ENCODE data around the gene SERPINB1. TPM values are rescaled to one million over a fixed set of nuclear protein-coding genes. Genes with fewer than 3 reads are reported as not detected.
"Not testable (repeated sequence)": the region's sequence is repeated elsewhere in the genome, so short reads cannot be mapped to it uniquely, and the experiment has no call there.

Gene SERPINB1
- polyA plus RNA-seq, 2 of the 4 experiments (the other 2 are of a cell fraction): 52.7 to 135 TPM

DNA sequence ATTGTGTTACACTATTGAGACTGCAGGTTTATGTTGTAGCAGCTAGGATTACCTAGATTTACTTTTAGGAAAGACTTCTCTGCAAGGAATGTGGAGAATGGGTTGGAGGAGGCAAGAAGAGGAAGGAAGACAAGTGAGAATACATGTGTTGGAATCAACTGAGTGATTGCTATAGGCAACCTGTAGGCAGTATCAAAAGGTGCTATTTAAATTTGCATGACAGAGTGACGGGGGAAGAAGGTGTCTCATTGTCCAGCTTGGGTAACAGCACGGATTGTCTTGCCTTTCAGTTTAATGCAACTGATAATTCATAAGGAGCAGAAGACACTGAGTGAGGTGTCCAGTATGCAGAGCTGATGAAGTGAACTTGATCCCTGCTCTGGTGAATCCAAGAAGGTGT is 42.0 kb upstream of the SERPINB1 start:
- DNase-seq (ENCODE audit: low read depth in 1 of 2, low spot score in 1 of 2) (no peak), ATAC-seq (no peak), FAIRE-seq (no peak)
- Histone ChIP-seq H3K9me3 (no peaks in the 10 kb centered on the region), H3K27ac (no peak overlapping the region), H3K4me1 (peaks cover under 1% of the 10 kb centered on the region; the same call in 2 of the 3 replicates), H3K4me3 (no peak overlapping the region), H3K4me2 (no peak overlapping the region)
- CTCF ChIA-PET: interaction anchor here (0.8 kb wide), 1 partner anchor 47 kb away, joined by 3 read pairs; no protein-coding TSS in a partner anchor
- POLR2A ChIA-PET: no interaction called here
- 77% methylated on average over 2 of the region's 2 CpGs for WGBS (ENCODE audit: missing lambda C conversion rate)
- TF ChIP-seq HOXA7 (CRISPR knock-in tag; IDR thresholded peaks at IDR 0.05) (no peak), HOXB13 (CRISPR knock-in tag; IDR thresholded peaks at IDR 0.05; ENCODE audit: low read depth) (no peak)

DNA sequence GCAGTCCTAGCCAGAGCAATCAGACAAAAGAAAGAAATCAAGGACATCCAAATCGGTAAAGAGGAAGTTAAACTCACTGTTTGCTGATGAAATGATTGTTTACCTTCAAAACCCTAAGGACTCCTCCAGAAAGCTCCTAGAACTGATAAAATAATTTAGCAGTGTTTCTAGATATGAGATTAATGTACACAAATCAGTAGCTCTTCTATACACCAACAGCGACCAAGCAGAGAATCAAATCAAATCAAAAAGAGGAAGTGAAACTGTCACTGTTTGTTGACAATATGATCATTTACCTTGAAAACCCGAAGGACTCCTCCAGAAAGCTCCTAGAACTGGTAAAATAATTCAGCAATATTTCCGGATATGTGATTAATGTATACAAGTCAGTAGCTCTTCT is 39.8 kb upstream of the SERPINB1 start:
- FAIRE-seq (no peak), DNase-seq (ENCODE audit: low read depth in 1 of 2, low spot score in 1 of 2) (no peak), ATAC-seq (no peak)
- POLR2A ChIA-PET: no interaction called here
- H3K9me3 ChIP-seq: no peaks in the 10 kb centered on the region
- no peak overlapping the region for H3K4me3 ChIP-seq
- no peak overlapping the region for H3K4me2 ChIP-seq
- CTCF ChIA-PET: interaction anchor here (1.6 kb wide), 1 partner anchor 17 kb away, joined by 3 read pairs; no protein-coding TSS in a partner anchor
- no peak for TF ChIP-seq POLR2AphosphoS2 (conservative IDR thresholded peaks at IDR 0.05; ENCODE audit: low read length)
- no peak for TF ChIP-seq KDM1A (IDR thresholded peaks at IDR 0.05; ENCODE audit: low read depth)
- TF ChIP-seq CBX8 (IDR thresholded peaks at IDR 0.05): no peak
- no peak for TF ChIP-seq CEBPB (IDR thresholded peaks at IDR 0.05)
- TF ChIP-seq FOXS1 (CRISPR knock-in tag; IDR thresholded peaks at IDR 0.05): no peak
- H3K4me1 ChIP-seq: peaks cover 22% of the 10 kb centered on the region
- no peak overlapping the region for H3K27ac ChIP-seq
- WGBS (ENCODE audit: missing lambda C conversion rate): 67% methylated on average over 4 of the region's 4 CpGs

DNA sequence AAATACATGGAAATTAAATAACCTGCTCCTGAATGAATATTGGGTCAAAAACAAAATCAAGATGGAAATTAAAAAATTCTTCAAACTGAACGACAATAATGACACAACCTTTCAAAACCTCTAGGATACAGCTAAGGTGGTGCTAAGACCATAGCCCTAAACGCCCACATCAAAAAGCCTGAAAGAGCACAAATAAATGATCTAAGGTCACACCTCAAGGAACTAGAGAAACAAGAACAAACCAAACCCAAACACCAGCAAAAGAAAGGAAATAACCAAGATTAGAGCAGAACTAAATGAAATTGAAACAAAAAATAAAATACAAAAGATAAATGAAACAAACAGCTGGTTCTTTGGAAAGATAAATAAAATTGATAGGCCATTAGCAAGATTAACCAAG is 38.5 kb upstream of the SERPINB1 start:
- WGBS (ENCODE audit: missing lambda C conversion rate): 89% methylated on average over 2 of the region's 2 CpGs
- DNase-seq (ENCODE audit: low read depth in 1 of 2, low spot score in 1 of 2); H3K27ac ChIP-seq; H3K9me3 ChIP-seq; ATAC-seq; H3K4me2 ChIP-seq; H3K4me3 ChIP-seq; FAIRE-seq; POLR2A ChIA-PET: not testable (repeated sequence)
- CTCF ChIA-PET: interaction anchor here (1.1 to 1.6 kb wide), 2 partner anchors 18 to 89 kb away, joined by 3 read pairs; no protein-coding TSS in a partner anchor
- peaks cover 33% of the 10 kb centered on the region for H3K4me1 ChIP-seq

DNA sequence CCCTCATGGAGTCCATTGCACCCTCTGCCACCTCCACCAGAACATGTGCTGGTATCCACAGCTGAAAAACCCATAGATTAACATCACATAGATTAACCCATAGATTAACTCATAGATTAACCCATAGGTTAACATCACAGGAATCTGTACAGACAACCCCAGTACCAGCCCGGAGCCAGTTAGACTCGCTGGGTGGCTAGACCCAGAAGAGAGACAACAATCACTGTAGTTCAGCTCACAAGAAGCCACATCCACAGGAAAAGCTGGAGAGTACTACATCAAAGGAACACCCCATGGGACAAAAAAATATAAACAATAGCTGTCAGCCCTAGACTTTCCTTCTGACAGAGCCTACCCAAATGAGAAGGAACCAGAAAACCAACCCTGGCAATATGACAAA is 36.3 kb upstream of the SERPINB1 start:
- ChIA-PET CTCF (interaction anchor here (0.9 to 3.0 kb wide), 4 partner anchors 17 to 50 kb away, joined by 3 to 12 read pairs (median 4); no protein-coding TSS in a partner anchor), POLR2A (interaction anchor here (0.7 kb wide), 1 partner anchor 21 kb away, joined by 3 read pairs; no protein-coding TSS in a partner anchor)
- DNase-seq (ENCODE audit: low read depth in 1 of 2, low spot score in 1 of 2) (no peak), FAIRE-seq (no peak), ATAC-seq (no peak)
- Histone ChIP-seq H3K9me3 (no peaks in the 10 kb centered on the region), H3K4me1 (peaks cover 39% of the 10 kb centered on the region), H3K4me3 (no peak overlapping the region), H3K4me2 (peak overlapping the region; percentile 92), H3K27ac (peak overlapping the region; percentile 96 to 100)
- TF ChIP-seq BHLHE40 (IDR thresholded peaks at IDR 0.05; ENCODE audit: low read depth, low read length) (no peak), PHF8 (IDR thresholded peaks at IDR 0.05; ENCODE audit: borderline replicate concordance, low read depth) (no peak), JUNB (IDR thresholded peaks at IDR 0.05) (no peak), HOXA7 (CRISPR knock-in tag; IDR thresholded peaks at IDR 0.05) (no peak), HEYL (CRISPR knock-in tag; IDR thresholded peaks at IDR 0.05) (no peak), NR3C1 (IDR thresholded peaks at IDR 0.05) (no peak), RNF2 (IDR thresholded peaks at IDR 0.05; ENCODE audit: borderline replicate concordance, low read depth) (no peak), NFE2L2 (conservative IDR thresholded peaks at IDR 0.05; ENCODE audit: low read length) (no peak), ESRRA (IDR thresholded peaks at IDR 0.05; ENCODE audit: borderline replicate concordance, low read length) (no peak), CBX8 (IDR thresholded peaks at IDR 0.05) (no peak), SREBF2 (IDR thresholded peaks at IDR 0.05) (no peak)
- TF ChIP-seq, protein P1, sequence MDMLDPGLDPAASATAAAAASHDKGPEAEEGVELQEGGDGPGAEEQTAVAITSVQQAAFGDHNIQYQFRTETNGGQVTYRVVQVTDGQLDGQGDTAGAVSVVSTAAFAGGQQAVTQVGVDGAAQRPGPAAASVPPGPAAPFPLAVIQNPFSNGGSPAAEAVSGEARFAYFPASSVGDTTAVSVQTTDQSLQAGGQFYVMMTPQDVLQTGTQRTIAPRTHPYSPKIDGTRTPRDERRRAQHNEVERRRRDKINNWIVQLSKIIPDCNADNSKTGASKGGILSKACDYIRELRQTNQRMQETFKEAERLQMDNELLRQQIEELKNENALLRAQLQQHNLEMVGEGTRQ (IDR thresholded peaks at IDR 0.05): no peak
- TF ChIP-seq, protein P2, sequence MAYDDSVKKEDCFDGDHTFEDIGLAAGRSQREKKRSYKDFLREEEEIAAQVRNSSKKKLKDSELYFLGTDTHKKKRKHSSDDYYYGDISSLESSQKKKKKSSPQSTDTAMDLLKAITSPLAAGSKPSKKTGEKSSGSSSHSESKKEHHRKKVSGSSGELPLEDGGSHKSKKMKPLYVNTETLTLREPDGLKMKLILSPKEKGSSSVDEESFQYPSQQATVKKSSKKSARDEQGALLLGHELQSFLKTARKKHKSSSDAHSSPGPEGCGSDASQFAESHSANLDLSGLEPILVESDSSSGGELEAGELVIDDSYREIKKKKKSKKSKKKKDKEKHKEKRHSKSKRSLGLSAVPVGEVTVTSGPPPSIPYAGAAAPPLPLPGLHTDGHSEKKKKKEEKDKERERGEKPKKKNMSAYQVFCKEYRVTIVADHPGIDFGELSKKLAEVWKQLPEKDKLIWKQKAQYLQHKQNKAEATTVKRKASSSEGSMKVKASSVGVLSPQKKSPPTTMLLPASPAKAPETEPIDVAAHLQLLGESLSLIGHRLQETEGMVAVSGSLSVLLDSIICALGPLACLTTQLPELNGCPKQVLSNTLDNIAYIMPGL (CRISPR knock-in tag; IDR thresholded peaks at IDR 0.05; ENCODE audit: borderline replicate concordance): no peak
- 96% methylated on average over 2 of the region's 2 CpGs for WGBS (ENCODE audit: missing lambda C conversion rate)

All from A549 (cell line).